Pulmonary artery endothelial cell (primary cell): ENCODE measurements around the gene PSAP. TPM values are rescaled to one million over a fixed set of nuclear protein-coding genes. Genes with fewer than 3 reads are reported as not detected.

Experiments
- DNase-seq: peaks from one replicate; pipeline ENCODE4 v3.0.0-alpha.2; 2011; ENCODE audit warnings: low read depth, low spot score
- total RNA-seq: library from RNA; depleted of rRNA; stranded (reverse); fragments of >200 nt; gene quantifications from 2 replicates; pipeline ENCODE4 v1.2.3, GENCODE V29; 2014

The PSAP gene
- total RNA-seq, 1 donor from 2014 or later, result 790 TPM

DNA sequence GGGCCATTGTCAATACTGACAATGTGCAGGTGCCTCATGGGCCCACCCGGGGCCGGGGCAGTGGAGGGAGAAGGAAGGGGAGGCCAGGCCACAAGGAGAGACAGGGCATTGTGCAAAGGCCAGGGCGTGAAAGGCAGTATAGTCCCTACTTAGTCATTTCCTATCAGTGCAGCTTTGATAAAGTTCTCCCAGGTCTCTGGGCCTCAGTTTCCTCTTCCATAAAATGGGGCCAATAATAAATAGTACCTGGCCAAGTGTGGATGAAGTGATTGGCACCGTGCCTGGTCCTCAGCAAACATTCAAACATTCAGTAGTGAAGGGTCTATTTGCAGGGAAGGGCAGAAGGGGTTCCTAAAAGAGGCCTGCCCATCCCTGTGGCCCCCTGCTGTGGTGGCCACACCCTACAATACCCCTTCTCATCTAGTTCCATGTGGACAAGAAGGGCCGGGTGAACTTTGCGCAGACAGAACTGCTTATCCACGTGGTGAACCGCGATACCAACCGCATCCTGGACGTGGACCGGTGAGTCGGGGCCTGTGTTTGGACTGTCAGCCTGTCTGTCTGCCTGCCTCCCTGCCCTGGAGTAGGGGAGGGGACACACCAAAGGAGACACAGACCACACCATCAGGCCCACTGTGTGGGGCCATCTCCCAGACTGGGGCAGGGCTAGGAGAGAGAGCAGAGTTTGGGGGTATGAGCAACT lies 40.9 kb downstream of the PSAP start:
- no peak for DNase-seq

DNA sequence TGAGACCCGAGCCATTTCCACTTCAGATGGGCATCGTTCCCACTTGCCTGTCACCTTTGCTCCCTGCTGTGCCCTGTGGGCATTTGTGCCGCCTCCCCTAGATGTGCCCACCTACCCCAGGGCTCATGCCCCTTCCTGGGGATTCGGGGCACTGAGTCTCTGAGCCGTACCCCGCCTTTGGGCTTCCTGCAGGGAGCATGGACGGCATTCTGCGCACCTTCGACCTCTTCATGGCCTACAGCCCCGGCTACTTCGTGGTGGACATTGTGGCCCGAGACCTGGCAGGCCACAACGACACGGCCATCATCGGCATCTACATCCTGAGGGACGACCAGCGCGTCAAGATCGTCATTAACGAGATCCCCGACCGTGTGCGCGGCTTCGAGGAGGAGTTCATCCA lies 41.4 kb downstream of the PSAP start:
- DNase-seq, result no peak

DNA sequence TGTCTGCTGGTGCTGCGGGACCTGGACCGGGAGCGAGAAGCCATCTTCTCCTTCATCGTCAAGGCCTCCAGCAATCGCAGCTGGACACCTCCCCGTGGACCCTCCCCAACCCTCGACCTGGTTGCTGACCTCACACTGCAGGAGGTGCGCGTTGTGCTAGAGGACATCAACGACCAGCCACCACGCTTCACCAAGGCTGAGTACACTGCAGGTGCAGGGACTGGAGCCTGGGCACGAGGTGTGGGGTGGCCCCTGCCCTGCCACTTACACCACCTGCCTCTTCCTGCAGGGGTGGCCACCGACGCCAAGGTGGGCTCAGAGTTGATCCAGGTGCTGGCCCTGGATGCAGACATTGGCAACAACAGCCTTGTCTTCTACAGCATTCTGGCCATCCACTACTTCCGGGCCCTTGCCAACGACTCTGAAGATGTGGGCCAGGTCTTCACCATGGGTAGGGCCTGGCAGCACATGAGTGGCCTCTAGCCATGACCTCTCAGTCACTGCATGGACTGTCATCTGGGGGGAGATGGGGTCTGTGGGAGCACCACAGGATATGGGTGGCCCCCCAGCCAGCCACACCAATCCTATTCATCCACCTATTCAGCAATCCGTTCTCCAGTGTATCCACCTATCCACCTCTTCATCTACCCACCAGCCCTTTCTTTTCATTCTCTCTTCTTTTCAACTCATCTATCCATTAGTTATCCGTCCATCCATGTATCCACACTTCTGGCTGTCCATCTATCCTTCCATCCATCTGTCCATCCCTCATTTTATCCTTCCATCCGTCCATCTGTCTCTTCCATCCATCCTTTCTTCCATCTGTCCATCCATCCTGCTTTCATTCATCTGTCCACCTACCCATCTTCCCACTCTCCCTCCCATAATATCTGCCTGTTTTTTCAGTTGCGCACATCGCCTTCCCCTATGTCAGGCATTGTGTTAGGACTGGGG lies 43.2 kb downstream of the PSAP start:
- no peak for DNase-seq

DNA sequence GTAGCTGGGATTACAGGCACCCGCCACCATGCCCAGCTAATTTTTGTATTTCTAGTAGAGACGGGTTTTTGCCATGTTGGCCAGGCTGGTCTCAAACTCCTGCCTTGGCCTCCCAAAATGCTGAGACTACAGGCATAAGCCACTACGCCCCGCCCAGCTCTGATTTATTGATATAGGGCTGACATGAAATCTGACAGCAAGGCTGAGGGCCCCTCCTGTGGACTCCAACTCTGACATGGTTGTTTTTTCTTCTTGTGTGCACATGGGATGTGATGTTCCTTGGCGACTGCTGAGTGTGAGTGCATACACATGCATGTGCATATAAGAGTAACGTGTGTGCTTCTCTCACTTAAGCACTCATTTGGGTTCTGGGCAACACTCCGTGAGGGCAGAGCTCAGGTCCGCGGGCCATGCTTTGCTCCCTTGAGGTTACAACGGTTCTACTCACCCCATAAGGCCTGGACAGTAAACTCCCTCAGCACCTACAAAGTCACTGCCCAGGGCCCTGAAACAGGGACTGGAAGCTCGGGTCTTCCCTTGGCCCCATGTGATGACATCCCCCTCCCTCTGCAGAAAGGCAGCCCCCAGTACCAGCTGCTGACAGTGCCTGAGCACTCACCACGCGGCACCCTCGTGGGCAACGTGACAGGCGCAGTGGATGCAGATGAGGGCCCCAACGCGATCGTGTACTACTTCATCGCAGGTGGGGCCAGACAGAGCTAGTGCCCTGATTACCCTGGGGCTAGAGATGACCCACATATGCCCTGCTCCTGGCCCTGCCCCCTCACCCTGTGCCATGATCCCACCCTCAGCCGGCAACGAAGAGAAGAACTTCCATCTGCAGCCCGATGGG lies 44.1 kb downstream of the PSAP start:
- no peak for DNase-seq

DNA sequence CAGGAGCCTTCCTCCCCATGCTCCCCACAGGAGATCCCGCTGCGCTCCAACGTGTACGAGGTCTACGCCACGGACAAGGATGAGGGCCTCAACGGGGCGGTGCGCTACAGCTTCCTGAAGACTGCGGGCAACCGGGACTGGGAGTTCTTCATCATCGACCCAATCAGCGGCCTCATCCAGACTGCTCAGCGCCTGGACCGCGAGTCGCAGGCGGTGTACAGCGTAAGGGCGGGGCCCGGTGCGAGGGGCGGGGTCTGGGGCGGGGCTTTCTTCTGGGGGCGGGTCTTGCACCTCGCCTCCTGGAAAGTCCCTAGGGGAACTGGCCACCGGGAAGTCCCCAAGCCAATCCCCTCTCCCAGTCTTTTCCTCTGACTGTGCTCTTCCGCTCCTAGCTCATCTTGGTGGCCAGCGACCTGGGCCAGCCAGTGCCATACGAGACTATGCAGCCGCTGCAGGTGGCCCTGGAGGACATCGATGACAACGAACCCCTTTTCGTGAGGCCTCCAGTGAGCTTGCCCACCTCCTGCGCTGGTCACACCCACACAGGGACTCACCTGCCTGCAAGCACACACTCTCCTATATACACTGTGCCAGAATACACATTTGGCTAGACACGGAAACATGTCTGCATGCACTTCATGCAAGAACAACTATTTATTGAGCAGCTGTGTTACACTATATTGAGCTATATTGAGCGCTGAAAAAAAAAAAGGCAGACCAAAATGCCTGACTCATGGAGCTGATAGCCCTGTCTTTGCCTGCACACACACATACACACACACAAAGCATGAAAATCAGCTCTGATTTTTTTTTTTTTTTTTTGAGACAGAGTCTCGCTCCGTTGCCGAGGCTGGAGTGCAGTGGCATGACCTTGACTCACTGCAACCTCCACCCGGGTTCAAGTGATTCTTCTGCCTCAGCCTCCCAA lies 45.0 kb downstream of the PSAP start:
- DNase-seq, result no peak

DNA sequence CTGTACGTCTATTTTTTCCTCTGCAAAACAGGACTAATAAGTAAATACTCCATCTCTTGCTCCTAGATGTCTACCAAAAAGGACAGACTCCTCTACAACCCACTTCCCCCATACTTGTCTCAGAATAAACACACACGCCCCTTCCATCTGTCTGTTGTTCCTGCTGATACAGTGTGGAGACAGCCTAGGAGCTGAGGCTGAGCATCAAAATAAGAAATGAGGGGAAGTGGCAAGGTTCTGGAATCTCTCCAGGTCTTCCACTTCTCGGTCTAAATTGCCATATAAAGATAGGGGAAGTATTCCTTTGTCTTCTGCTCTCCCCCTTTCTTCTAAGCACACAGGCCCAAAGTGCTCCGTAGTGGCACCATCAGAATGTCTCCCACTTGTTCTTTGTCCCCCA lies 47.0 kb downstream of the PSAP start:
- no peak for DNase-seq

DNA sequence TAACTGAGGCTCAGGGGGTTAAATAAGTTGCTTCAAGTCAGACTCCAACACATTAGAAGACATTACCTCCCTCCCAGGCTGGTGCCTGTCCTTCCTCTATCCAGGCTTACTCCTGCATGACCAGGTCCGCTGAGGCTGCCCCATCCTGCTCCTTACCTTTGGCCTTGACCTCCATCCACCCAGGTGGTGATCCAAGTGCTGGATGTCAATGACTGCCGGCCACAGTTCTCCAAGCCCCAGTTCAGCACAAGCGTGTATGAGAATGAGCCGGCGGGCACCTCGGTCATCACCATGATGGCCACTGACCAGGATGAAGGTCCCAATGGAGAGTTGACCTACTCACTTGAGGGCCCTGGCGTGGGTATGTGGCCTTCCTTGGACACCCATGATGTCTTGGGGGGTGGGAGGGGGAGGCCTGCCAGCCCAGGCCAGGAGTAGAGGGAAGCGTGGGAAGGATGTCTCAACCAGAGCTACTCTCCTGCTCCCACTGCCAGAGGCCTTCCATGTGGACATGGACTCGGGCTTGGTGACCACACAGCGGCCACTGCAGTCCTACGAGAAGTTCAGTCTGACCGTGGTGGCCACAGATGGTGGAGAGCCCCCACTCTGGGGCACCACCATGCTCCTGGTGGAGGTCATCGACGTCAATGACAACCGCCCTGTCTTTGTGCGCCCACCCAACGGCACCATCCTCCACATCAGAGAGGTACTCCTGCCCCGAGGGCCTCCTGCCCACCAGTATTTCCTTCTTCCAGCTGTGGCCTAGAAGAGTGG lies 48.1 kb downstream of the PSAP start:
- DNase-seq, result no peak

DNA sequence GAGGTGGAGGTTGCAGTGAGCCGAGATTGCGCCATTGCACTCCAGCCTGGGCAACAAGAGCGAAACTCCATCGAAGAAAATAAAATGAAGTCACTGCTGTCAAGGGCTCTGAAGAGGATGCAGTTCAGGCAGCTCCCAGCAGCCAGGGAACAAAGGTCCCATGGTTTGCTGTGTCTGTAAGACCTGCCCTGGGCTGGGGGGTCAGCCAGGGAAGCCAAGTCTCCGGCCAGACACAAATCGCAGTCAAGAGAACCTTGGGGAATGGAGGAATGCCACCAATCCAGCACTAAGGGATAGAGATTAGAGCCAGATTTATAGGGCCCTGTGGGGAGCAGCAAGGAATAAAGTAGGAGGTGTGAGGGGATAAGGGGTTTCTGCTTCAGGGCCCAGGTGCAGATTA lies 48.8 kb downstream of the PSAP start:
- no peak for DNase-seq

DNA sequence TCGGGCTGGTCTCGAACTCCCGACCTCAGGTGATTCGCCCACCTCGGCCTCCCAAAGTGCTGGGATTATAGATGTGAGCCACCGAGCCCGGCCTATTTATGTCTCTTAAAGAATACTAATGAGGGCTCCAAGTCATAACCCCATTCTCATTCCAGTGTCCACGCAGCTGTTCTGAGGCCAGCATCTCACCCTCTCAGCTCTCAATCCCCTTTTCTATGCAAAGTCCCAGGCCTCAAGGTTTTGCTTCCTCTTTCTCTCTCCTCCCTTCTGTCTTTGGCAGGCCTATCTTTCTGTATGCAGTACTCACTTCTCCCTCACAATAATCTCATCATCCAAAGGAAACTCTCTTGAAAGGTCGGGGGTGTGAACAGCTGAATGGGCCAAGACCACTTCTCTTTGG lies 49.7 kb downstream of the PSAP start:
- no peak for DNase-seq

DNA sequence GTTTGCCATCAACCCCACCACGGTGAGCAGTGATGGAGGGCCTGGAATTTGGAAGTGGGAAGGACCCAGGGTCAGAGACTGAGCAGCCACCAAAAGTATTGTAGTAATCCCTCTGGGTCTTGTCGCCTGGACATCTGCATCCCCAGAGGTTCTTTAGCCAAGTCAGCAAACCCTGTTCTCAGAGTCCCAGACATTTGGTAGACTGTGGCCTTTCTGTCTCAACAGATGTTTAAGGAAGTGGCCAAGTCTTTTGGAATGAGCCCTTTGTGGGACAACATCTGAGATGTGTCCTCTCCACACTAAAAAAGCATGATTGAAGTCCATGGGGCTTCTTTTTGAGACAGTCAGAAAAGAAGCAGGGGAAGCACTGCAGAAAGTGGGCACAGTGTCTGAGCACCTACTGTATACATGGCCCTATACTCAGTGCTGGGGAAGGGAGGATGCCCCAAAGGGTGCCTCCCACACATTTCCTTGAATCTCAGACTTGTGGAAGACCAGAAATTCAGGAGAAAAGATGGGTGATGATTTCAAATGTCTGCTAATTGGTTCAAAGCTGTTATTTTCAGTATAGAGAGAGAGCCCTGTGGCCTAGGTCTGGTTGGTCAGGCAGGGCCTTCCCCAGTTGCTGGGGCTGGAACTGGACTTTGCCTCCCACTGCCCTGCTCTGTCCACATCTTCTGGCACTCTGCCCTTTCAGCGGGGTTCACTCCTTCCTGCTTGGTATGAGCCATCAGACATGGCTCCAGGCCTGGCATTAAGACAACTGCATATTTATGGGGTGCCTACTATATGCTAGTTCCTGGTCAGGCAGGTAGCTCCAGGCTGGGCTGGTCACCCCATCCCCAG lies 51.2 kb downstream of the PSAP start:
- no peak for DNase-seq

DNA sequence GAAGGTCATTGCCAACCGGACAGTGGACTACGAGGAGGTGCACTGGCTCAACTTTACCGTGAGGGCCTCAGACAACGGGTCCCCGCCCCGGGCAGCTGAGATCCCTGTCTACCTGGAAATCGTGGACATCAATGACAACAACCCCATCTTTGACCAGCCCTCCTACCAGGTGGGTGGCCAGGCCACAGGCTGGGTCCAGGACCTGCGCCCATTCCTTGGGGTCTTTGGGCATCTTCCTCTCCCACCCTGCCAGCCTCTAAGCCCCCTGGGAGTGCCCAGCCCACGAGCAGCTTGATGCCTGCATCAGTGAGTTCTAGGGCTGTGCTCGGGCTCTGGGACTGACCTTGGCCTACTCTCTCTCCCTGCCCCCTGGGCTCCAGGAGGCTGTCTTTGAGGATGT lies 51.9 kb downstream of the PSAP start:
- no peak for DNase-seq

DNA sequence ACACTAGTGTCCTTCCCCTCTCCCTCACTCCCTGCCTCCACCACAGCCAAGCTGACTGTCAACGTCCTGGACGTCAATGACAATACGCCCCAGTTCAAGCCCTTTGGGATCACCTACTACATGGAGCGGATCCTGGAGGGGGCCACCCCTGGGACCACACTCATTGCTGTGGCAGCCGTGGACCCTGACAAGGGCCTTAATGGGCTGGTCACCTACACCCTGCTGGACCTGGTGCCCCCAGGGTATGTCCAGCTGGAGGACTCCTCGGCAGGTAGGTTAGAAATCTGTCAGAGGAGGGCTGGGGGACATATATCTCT lies 52.8 kb downstream of the PSAP start:
- no peak for DNase-seq

DNA sequence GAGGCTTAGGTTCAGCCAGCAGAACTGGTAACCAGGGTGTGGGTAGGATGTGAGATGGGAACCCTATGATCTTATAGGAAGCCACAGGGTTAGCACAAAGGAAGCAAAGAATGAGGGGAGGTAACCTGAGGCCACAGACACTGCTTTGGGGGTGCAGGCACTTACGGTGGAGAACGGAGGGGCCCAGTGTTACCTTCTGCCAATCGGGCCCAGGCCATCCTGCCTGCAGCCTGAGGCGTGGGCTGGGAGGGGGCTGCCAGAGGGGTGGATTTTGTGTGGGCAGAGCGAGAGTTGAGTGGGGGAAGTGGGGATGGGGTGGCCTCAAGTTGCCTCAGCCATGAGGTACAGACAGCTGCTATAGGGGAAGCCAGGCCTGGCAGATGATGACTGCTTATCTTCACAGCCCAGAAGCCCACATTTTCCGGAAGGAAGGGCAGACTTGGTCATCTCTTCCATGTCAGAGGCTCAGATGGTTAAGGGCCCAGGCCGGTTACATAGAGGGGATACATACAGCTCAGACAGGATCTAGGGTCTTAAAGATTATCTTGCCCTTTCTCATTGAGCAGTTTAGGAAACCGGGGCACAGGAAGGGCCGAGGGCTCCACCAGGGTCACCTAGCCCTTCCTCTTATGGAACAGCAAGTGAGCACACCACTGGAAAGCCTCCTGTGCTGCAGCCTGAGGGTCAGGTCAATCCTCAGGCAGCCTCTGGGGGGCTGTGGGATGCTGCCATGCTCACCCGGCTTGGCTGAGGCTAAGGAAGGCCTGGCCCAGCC lies 53.3 kb downstream of the PSAP start:
- peak; percentile 7 for DNase-seq

DNA sequence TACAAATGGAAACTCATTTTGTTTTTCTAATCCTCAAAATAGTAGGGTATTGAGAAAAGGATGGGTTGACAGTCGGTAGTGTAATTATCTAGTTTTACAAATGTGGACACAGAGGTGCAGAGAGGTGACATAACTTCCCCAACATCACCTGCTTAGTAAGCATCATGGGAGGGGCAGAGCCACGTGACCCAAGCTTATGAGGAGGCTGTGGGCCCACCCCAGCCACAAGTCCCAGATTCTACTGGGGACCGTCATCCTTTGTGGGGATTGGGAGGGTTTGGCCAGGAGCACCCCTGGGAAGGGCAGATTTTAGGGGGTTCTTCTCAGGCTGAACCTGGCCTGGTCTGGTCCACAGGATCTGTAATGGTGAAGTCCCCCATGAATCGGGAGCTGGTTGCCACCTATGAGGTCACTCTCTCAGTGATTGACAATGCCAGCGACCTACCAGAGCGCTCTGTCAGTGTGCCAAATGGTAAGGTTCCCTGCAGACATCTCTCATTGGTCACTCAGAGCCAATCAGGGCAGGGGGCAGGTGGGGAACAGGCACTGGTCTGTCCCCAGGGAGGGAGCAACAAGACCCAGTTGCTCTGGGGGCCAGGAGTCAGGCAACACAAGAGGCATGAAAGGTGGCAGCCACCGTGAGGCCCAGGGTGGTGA lies 54.2 kb downstream of the PSAP start:
- DNase-seq, result no peak

DNA sequence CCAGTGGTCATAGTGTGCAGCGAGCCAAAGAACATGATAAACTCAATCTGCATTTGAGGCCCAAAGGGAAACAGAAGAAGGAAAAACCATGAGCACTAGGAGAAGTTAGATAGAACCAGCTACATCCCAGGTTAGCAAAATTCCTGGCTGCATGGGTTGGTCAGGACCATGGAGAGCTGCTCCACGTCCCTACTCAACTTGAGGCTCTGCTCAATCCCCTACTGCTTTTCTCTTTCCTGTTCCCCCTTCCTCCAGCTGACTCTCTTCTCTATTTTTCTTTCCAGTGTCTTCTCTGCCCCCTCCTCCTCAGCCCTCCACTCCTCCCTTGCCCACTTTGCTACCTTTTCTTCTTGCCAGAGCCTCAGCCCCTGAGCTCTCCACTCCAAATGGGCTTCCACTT lies 55.8 kb downstream of the PSAP start:
- no peak for DNase-seq

DNA sequence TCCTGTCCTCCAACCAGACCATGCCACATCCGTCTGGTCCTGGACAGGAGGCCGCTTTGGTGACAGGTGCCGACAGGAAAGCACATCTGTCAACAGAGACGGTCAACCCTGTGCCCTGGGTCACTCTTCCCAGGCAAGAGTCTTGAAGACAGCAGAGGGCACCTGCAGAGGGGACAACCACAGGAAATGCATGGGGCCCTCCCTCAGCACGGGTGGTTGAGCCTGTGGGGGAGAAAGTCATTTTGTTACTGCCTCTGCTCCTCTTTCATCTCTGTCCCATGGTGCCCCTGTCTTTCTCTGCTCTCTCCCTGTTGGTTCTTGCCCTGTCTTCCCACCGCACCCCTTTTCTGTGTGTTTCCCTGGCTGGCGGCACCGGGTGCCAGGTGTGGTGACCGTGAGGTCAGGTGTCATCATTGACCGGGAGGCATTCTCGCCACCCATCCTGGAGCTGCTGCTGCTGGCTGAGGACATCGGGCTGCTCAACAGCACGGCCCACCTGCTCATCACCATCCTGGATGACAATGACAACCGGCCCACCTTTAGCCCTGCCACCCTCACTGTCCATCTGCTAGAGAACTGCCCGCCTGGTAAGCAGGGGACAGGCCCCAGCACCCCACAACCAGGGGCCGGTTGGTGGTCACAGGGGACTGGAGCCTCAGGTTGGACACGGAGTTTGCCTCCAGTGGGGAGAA lies 60.2 kb downstream of the PSAP start:
- DNase-seq, result no peak

DNA sequence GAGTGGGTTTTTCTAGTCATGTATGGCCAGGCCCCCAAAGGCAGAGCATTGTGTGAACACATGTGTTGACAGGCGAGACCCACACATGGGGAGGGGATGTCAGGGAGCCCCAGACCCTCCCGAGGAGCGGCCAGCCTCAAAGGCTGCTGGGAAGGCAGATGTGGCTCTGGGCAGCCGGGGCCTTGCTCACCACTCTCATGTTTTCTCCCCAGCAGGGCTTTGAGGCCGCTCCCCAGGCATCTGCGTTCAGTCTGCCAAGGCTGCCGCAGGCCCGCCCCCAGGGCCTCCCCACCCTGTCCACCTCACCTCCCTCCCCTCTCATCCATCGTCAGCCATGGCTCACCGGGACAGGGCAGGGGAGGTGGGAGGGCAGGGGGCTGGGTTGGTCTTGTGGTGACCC lies 61.2 kb downstream of the PSAP start:
- no peak for DNase-seq
